Left renal pelvis (tissue), 4 donors: ENCODE measurements around the gene ELOVL6. TPM values are rescaled to one million over a fixed set of nuclear protein-coding genes. Genes with fewer than 3 reads are reported as not detected.
"Not testable (repeated sequence)": the region's sequence is repeated elsewhere in the genome, so short reads cannot be mapped to it uniquely, and the experiment has no call there.

ENCODE experiments used
- DNase-seq, 4 donors: peaks; one replicate each; pipeline ENCODE4 v3.0.0-alpha.2; 2013; ENCODE audit warnings: low read depth in 4 of 4, low spot score in 3 of 4
- polyA plus RNA-seq, 4 donors: library from polyadenylated mRNA; unstranded; fragments of 120-200 nt; gene quantifications; one replicate each; pipeline ENCODE4 v1.2.1, GENCODE V29; 2013; ENCODE audit not compliant: insufficient read length in 4 of 4

ELOVL6 gene
- polyA plus RNA-seq, 4 donors = 29.2 to 39.9 (median 32.5) TPM

DNA sequence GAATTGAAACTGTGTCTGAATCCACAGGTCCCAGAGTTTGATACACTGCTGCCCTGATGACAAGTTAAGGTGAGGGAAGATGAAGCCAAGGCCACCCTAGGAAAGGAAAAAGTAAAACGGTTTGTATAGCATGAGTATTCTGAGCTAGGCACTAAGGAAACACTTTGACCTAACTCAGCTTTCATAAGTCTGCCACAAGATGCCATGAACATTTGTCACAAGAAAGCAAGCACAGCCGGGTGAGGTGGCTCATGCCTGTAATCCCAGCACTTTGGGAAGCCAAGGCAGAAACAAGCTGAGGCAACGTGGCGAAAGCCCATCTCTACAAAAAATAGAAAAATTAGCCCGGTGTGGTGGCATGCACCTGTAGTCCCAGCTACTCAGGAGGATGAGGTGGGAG lies 34.2 kb downstream of the ELOVL6 start:
- DNase-seq = no peak

DNA sequence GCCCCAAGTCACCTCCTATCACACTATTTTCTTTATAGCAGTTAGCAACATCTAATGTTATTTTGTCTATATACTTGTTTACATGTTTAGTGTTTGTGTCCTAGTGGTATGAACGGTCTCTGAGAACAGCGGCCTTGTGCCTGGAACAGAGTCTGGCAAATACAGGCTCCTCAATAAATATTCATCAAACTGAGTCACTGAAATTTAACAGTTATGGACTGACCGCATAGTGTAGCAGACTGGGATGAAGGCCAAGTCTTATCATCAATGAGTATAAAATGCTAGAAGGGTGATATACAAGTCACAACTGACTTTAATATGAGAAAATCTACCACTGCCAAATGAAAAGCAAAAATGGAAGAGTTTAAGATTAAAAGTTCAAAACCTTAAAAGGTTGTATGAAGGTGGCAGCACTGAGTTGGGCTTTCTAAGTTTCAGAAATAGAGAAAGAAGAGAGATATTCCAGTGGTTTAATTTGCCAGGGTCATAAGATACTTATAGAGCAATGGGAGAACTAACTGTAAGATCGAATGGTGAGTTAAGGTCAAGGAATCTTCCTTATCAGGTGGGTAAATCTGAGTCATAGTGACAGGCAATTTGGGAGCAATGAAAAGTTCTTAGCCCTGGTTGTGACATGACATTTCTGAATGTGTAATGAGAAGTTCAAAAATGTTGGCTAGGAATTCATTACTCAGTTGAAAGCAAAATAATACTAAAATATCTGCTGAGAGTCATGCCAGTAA lies 34.9 kb downstream of the ELOVL6 start:
- no peak for DNase-seq

DNA sequence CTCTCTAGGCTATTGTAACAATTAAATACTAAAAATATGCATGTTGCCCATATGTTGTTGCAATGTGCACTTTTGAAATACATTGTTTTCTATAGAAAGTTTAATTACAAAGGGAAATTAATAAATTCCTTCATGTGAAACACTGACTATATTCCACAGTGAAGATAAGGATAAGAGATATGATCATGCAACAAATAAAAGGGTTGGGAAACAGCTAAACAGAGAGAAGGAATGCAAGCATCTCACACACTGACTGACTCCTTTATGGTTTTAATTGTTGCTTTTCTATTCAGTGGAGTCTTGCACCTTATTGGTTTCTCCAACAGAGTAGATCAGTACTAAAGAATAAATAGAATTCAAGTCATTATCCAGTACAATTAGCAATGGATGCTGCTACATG lies 37.8 kb downstream of the ELOVL6 start:
- no peak for DNase-seq

DNA sequence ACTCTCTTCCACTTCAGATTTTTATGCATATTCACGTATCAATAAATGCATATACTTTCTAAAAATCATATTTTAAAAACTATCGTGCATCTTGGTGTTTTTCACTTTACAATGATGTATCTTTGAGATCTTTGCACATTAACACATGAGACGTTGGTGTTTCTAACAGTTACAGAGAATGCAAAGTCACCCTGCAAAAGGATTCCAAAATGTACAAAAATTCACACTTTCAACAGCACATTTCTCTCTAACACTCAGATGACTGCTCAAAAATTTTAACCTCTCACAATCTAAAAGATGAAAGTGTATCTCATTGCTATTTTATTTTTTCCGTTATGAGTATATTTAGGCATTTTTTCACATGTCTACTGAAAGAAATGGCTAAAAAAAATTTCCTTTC lies 38.9 kb downstream of the ELOVL6 start:
- DNase-seq = no peak

DNA sequence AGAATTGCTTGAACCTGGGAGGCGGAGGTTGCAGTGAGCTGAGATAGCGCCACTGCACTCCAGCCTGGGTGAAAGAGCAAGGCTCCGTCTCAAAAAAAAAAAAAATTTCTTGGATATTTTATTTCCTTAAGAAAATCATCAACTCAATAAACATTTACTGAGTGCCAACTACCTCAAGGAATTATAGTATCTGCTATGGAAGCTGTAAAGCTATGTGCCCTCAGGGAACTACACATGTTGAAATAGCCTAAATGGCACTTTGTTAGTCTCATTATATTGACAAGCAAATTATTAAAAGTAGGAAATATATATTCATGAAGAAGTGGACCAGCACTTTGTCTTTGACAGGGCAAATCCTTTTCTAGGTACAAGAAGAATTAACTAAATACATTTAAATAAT lies 40.8 kb downstream of the ELOVL6 start:
- no peak for DNase-seq

DNA sequence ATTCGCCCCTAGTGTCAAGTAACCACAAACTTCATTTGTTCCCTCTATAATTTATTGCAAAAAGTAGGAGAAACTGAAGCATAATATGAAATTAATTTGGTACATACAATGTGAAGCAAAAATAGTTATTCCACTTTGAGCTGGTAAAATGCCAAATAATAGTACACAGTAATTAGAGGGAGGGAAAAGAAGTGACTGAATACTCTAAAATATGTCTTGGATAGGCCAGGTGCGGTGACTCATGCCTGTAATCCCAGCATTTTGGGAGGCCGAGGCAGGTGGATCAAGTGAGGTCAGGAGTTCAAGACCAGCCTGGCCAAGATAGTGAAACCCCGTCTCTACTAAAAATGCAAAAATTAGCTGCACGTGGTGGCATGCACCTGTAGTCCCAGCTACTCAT lies 41.2 kb downstream of the ELOVL6 start:
- not testable (repeated sequence) for DNase-seq

DNA sequence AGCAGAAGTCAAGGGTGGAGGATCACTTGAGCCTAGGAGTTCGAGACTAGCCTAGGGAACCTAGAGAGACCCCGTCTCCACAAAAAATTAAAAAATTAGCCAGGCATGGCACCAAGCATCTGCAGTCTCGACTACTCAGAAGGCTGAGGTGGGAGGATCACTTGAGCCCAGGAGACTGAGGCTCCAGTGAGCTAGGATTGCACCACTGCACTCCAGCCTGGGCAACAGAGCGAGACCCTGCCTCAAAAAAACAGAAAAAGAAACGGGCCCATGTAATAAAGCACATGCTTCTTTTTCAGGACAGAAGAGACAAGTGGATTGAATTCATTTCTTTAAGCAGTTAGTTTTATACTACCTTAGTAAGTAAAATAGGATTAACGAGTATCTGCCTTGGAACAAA lies 42.0 kb downstream of the ELOVL6 start:
- no peak for DNase-seq

DNA sequence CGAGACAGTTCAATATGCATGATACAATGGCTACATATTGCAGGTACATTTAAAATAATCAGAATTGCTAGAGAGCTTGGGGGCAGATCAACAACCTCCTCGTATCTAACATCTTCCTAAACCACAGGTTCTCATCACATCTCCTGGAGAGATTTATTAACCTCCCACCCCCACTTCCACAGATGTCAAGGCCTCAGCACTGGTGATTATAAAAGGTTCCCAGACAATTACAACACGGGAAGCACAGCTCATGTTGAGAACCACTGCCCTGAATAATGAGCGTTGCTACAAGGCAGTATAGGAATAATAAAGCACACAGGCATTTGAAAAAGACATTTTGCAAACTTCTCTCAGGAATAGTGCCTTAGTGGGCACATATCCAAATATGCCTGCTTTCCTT lies 42.8 kb downstream of the ELOVL6 start:
- DNase-seq = no peak

DNA sequence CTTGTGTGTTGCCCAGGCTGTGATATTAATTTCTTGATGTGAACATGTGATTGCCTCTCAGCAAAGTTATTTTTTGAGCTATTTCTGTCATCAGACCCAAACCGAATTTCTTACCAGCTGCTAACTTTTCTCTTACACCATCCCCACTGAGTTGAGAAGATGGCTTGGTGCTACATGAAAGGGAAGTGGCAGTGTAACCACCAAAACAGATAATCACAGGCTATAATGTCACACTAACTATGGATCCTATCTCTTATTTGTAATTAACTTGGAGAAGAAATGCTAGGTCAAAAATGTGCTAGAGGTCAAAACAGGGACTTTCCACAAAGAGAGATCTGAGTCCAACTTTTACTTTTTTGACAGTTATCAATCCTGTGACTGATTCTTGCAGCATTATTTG lies 43.8 kb downstream of the ELOVL6 start:
- no peak for DNase-seq

DNA sequence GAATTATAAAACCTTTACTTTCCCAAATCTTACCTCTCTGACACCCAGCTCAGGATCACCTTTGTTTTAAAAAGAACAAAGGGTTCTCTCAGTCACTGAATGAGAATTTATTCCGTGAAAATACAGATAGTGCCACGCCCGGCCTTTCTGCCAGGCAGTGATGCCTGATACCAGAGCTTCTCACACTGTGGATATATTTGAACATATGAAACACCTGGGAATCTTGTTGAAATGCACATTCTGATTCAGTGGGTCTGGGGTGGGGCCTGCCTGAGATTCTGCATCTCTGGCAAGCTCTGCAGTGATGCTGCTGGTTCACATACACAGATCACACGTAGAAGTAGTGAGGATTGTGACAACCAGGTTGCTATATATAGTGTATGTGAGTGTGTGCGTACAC lies 46.0 kb downstream of the ELOVL6 start:
- DNase-seq = no peak

DNA sequence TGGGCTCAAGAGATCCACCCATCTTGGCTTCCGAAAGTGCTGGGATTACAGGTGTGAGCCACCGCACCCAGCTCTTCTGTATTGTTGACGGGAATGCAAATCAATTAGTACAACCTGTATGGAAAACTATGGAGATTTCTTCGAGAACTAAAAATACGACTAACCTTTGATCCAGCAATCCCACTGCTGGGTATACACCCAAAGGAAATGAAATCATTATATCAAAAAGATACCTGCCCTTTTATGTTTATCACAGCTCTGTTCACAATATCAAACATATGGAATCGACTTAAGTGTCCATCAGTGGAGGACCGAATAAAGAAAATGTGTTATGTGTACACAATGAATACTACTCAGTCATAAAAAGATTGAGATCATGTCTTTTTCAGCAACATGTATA lies 49.3 kb downstream of the ELOVL6 start:
- DNase-seq = no peak

DNA sequence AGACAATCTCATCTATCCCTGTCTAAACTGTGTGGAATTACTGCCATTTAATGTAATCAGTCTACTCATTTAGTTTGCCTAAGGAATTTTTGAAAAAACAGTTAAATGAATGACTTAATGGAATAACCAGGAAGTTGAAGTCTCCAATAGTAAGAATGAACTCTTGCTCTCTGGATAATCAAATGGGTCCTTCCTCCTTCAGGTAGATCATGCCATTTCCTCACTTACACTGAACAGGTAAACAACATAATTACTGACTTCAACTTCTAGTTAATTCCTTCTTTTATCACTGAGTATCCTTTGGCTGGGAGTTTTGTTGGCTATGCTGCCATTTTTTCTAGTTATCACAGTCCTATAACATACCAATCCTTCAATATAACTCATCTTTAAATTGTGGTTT lies 56.0 kb downstream of the ELOVL6 start:
- DNase-seq = no peak

DNA sequence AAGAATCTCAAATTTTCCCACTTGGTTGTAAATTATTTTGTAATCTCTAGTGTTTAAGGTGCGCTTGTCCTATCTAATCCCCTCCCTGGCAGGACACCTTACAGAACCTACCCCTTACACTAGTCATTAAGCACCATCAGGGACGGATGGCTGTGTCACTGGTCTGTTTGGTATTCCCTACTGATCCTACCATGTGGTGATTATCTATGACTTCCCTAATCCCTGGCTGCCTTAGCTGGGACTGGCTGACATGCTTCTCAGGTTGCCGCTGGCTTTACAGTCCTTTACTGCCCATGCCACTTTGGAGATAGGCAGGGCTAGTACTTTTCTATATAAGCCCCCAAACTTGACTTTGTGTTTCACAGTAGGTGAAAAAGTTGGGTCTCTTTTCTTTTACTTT lies 58.6 kb downstream of the ELOVL6 start:
- DNase-seq = no peak

DNA sequence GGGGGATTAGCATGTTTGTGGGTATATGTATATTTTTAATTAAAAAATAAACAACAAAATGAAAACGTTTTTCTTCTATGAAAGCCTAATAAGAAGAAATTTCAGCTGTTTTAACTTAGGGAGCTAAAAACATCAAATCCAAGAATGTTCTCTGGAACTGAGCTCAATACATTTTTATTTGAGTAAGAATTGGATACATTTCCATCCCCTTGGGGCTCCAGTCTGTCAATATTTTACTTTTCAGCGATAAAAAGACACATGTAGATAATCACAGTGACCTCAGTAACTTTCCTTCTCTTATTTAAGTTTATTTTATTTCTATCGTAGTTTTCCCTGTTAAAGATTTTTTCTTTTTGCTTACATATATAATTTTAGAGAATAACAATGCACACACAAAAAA lies 59.3 kb downstream of the ELOVL6 start:
- no peak for DNase-seq

DNA sequence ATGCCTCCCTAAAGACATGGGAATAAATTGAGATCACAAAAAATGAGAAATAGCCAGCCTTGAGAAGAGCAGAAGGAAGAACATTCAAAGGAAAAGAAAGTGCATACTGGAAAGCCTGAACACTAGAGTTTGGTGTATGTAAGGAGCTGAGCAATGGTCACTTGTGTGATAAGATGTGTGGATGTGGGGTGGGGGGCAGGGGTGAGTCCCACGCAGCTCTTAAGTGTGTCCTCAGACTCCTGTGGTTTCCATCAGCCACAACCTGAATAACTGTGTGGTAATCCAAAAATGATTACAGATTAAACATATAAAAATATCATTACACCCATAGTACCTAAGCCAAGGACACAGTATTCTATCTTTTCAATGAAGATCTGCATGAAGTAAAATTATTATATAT lies 59.9 kb downstream of the ELOVL6 start:
- no peak for DNase-seq

DNA sequence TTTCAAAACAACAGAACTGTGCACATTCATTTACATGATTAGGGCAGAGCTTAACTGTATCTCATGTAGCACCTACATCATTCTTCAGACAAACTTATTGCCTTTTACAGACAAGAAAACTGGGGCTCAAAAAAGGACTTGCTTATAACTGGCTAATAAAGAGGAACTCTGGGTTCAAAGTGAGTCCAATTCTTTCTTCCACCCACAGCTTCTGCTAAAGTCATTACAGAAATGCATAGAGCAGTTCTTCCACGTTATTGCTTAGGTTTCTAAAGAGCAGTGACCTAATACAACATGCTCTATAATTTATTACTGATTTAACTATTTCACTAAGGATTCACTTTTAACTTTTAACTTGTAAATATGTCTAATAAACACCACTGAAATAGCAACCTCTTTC lies 60.6 kb downstream of the ELOVL6 start:
- no peak for DNase-seq

DNA sequence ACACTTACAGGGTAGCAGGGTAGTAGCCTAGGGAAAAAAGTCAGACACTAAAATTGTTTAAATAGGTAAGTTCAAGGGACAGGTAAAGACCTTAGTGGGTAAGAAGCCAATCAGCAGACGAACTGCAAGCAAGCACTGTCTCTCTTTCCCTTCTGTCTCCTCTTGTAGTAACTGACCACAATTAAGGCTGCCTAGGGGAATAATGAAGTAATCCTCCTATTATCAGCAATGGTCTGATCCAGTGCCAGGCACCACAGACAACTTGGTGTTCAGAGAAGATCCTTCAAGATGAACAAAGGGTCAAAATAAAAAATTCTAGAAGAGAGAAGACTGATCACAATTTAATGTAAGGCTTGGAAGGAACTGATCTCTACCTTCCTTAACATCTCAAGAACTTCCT lies 62.9 kb downstream of the ELOVL6 start:
- no peak for DNase-seq

DNA sequence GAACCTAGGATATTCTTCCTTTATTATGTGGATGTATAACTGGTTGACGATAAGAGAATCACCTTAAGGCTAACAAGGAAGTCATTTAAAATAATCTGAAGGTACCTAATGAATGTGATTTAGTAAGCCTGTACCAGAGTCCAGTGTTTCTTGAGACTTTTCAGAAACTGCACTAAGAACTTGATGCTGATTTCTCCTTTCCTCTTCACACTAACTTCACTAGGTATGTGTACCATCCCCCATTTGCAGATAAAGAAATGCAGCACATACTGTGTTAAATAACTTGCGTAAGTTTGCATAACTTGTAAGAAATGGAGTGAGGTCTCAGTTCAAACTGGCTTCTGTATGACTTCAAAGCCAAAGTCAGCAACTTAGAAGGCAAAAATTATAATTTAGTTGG lies 63.3 kb downstream of the ELOVL6 start:
- no peak for DNase-seq

DNA sequence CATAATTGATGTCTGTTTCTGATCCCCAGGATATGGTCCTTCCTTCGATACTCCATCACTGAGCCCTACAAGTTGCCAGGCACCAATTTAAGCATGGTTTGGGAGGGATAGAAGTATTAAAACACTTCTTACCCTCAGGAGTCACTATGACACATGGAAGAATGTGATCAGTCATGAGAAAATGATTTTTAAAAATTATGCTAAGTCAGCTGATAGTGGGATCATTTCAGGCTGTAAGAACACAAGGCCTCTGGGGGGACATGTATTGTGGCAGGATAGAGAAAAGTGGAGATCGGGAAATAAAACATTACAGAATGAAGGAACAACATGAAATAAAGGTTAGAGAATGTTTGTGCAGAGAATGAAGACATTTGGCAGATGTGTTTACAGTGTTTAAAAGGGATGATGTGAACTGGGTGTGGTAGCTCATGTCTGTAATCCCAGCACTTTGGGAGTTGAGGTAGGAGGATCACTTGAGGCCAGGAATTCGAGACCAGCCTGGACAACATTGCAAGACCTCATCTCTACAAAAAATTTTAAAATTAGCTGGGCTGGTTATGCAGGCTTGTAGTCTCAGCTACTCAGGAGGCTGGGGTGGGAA lies 64.0 kb downstream of the ELOVL6 start:
- no peak for DNase-seq

DNA sequence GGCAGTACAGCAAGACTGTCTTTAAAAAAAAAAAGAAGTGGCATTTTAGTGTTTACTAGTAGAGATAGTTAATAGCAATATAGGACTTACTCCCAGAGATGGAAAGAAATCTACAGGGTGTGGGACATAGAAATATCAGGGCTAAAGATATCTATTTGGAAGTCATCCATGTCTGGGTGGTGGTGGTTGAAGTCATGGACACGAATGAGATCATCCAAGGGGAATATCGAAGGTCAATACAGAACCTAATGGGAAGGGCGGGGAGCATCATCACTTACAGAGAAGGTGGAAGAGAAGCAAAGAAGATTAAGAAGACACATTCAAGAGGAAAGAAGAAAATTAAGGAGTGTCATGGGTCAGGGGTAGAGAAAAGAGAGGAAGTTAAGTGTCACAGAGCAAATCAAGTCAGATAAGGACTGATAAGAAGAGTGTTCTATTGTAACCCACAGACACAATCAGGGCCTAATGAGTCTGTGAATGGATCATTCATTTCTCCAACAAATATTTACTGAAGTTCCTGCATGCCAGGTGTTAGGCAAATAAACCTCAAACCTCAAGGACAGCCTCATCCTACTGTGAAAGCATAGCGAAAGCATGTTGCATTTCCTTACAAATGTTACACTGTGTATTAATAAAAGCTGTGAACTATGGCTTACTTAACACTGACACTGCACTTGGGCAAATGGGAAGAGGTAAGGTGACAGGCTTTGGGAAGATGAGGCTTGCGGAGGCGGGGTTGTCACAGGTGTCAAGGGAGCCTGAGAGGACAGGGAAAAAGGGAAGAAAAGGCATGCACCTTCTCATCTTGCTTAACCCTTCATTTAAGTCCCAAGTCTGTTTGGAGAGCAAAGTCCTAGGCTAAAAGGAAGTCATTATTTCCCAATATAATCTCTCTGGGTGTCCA lies 65.3 kb downstream of the ELOVL6 start:
- no peak for DNase-seq

DNA sequence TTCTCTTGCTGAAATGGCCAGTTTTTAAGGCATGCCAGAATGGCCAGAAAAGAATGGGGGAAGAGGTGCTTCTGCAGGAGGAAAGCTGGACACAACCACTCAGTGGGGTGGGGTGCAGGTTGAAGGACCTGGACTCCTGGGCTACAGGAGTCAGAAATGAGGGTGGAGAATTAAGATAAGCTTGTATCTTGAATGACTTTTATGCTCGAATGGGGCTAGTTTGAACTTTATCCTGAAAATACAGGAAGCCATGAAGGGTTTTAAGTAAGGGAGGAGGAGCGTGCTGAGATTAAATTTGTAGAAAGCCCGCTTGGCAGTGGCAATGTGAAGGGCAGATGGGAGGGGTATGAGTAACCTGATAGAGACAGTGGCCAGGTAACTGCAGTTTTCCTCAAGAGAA lies 66.5 kb downstream of the ELOVL6 start:
- no peak for DNase-seq
